ENCODE measurements around the gene IQSEC1. TPM values are rescaled to one million over a fixed set of nuclear protein-coding genes. Genes with fewer than 3 reads are reported as not detected.

IQSEC1 gene
- total RNA-seq, 4 donors from 2014 or later, result 24.0 to 43.0 (median 31.8) TPM

GRCh38 chr3:12987602-12988001 lies 85.6 kb downstream of the IQSEC1 start:
- WGBS, 2 donors (ENCODE audit: low coverage in 1 of 2), result 81 to 91% methylated on average over 3 to 5 of the region's 5 CpGs
- TF ChIP-seq, protein P1, sequence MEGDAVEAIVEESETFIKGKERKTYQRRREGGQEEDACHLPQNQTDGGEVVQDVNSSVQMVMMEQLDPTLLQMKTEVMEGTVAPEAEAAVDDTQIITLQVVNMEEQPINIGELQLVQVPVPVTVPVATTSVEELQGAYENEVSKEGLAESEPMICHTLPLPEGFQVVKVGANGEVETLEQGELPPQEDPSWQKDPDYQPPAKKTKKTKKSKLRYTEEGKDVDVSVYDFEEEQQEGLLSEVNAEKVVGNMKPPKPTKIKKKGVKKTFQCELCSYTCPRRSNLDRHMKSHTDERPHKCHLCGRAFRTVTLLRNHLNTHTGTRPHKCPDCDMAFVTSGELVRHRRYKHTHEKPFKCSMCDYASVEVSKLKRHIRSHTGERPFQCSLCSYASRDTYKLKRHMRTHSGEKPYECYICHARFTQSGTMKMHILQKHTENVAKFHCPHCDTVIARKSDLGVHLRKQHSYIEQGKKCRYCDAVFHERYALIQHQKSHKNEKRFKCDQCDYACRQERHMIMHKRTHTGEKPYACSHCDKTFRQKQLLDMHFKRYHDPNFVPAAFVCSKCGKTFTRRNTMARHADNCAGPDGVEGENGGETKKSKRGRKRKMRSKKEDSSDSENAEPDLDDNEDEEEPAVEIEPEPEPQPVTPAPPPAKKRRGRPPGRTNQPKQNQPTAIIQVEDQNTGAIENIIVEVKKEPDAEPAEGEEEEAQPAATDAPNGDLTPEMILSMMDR (IDR thresholded peaks at IDR 0.05), result no peak
- no peak for TF ChIP-seq POLR2A (IDR thresholded peaks at IDR 0.05)
- no peak for TF ChIP-seq EP300 (IDR thresholded peaks at IDR 0.05; ENCODE audit: low read depth)
- H3K4me1 ChIP-seq, result no peaks in the 10 kb centered on the region
- no peak overlapping the region for H3K4me3 ChIP-seq
- no peak overlapping the region for H3K27ac ChIP-seq
- no peaks in the 10 kb centered on the region for H3K27me3 ChIP-seq
- in situ Hi-C loops (cut with MboI; ENCODE audit: low pct_ligation_motif_present in 1 of 4, low pct_unique_long_range_greater_than_20kb in 1 of 4, low sequenced_read_pairs in 3 of 4), result no loop called here
- intact Hi-C loops (cut with DNase I; ENCODE audit: low total_unique reads), result loop anchor here (10.0 kb wide), 2 partner anchors 53 to 123 kb away; no protein-coding TSS in a partner anchor
- DNase-seq, result no peak
- H3K9me3 ChIP-seq, result no peaks in the 10 kb centered on the region
- H3K36me3 ChIP-seq, result no peaks in the 10 kb centered on the region

GRCh38 chr3:12986986-12987385 lies 86.2 kb downstream of the IQSEC1 start:
- no peaks in the 10 kb centered on the region for H3K9me3 ChIP-seq
- no peak overlapping the region for H3K27ac ChIP-seq

GRCh38 chr3:12986521-12986920 lies 86.7 kb downstream of the IQSEC1 start:
- DNase-seq, result peak; percentile 4
- WGBS, 2 donors (ENCODE audit: low coverage in 1 of 2), result 93% methylated on average over 10 of the region's 11 CpGs; no CpG with 5 or more reads in 1 of the 2 donors
- TF ChIP-seq EP300 (IDR thresholded peaks at IDR 0.05; ENCODE audit: low read depth) (no peak), POLR2A (IDR thresholded peaks at IDR 0.05) (no peak), POLR2AphosphoS5 (IDR thresholded peaks at IDR 0.05) (no peak)
- TF ChIP-seq, protein P1 (IDR thresholded peaks at IDR 0.05), result no peak
- H3K27me3 ChIP-seq, result no peaks in the 10 kb centered on the region
- H3K4me1 ChIP-seq, result no peaks in the 10 kb centered on the region
- no peak overlapping the region for H3K4me3 ChIP-seq
- H3K36me3 ChIP-seq, result no peaks in the 10 kb centered on the region
- in situ Hi-C loops (cut with MboI; ENCODE audit: low pct_ligation_motif_present in 1 of 4, low pct_unique_long_range_greater_than_20kb in 1 of 4, low sequenced_read_pairs in 3 of 4) (no loop called here), intact Hi-C loops (cut with DNase I; ENCODE audit: low total_unique reads) (loop anchor here (10.0 kb wide), 2 partner anchors 52 to 122 kb away; no protein-coding TSS in a partner anchor)
- no peak overlapping the region for H3K27ac ChIP-seq
- H3K9me3 ChIP-seq, result no peaks in the 10 kb centered on the region

More at GRCh38 chr3:12986986-12987385, 86.2 kb downstream of the IQSEC1 start:
- no peak overlapping the region for H3K4me3 ChIP-seq
- no peaks in the 10 kb centered on the region for H3K36me3 ChIP-seq
- H3K27me3 ChIP-seq, result no peaks in the 10 kb centered on the region
- in situ Hi-C loops (cut with MboI; ENCODE audit: low pct_ligation_motif_present in 1 of 4, low pct_unique_long_range_greater_than_20kb in 1 of 4, low sequenced_read_pairs in 3 of 4), result no loop called here
- 86% methylated on average over 15 of the region's 15 CpGs; no CpG with 5 or more reads in 1 of the 2 donors for WGBS, 2 donors (ENCODE audit: low coverage in 1 of 2)
- no peaks in the 10 kb centered on the region for H3K4me1 ChIP-seq
- intact Hi-C loops (cut with DNase I; ENCODE audit: low total_unique reads), result loop anchor here (10.0 kb wide), 2 partner anchors 52 to 122 kb away; no protein-coding TSS in a partner anchor
- TF ChIP-seq EP300 (IDR thresholded peaks at IDR 0.05; ENCODE audit: low read depth), result no peak
- TF ChIP-seq, protein P1 (IDR thresholded peaks at IDR 0.05), result no peak
- TF ChIP-seq POLR2A (IDR thresholded peaks at IDR 0.05), result no peak
- no peak for DNase-seq

DNA sequence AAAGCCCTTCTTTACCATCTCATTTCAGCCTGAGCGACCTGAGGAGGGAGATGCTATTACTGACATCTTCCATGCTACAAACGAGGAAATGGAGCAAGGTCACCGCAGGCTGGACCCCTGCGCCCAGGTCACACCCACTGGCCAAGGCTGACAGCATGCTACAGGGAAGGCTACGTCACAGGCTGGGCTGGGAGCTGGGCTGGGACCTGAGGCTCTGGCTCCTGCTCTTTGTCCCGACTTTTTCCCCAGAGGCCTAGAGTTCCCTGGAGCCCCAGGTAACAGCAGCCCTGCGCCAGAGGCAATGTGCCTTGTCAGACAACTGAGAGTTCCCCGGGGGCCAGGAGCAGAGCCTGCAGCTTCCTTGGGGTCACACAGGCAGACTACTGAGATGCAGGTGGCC lies 87.2 kb downstream of the IQSEC1 start:
- in situ Hi-C loops (cut with MboI; ENCODE audit: low pct_ligation_motif_present in 1 of 4, low pct_unique_long_range_greater_than_20kb in 1 of 4, low sequenced_read_pairs in 3 of 4), result no loop called here
- Histone ChIP-seq H3K27me3 (no peaks in the 10 kb centered on the region), H3K36me3 (no peaks in the 10 kb centered on the region), H3K4me3 (no peak overlapping the region), H3K27ac (no peak overlapping the region), H3K4me1 (no peaks in the 10 kb centered on the region), H3K9me3 (no peaks in the 10 kb centered on the region)
- DNase-seq, result no peak
- intact Hi-C loops (cut with DNase I; ENCODE audit: low total_unique reads), result loop anchor here (10.0 kb wide), 2 partner anchors 51 to 121 kb away; no protein-coding TSS in a partner anchor
- WGBS, 2 donors (ENCODE audit: low coverage in 1 of 2), result 86 to 100% methylated on average over 1 to 6 of the region's 8 CpGs
- no peak for TF ChIP-seq POLR2AphosphoS5 (IDR thresholded peaks at IDR 0.05)
- TF ChIP-seq, protein P1 (IDR thresholded peaks at IDR 0.05), result no peak
- no peak for TF ChIP-seq POLR2A (IDR thresholded peaks at IDR 0.05)
- TF ChIP-seq EP300 (IDR thresholded peaks at IDR 0.05; ENCODE audit: low read depth), result no peak

Data from transverse colon (tissue), 4 donors.